GM21381 (cell line): ENCODE measurements around the gene TSPAN11.
"Not testable (repeated sequence)": the region's sequence is repeated elsewhere in the genome, so short reads cannot be mapped to it uniquely, and the experiment has no call there.

ENCODE experiments used
- ATAC-seq: cut with Tn5 transposase; IDR thresholded peaks from one replicate; pipeline ENCODE4 v1.9.1; 2021; ENCODE audit warnings: mild to moderate bottlenecking, moderate library complexity; ENCODE audit not compliant: unreplicated experiment

The TSPAN11 gene, protein sequence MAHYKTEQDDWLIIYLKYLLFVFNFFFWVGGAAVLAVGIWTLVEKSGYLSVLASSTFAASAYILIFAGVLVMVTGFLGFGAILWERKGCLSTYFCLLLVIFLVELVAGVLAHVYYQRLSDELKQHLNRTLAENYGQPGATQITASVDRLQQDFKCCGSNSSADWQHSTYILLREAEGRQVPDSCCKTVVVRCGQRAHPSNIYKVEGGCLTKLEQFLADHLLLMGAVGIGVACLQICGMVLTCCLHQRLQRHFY

DNA sequence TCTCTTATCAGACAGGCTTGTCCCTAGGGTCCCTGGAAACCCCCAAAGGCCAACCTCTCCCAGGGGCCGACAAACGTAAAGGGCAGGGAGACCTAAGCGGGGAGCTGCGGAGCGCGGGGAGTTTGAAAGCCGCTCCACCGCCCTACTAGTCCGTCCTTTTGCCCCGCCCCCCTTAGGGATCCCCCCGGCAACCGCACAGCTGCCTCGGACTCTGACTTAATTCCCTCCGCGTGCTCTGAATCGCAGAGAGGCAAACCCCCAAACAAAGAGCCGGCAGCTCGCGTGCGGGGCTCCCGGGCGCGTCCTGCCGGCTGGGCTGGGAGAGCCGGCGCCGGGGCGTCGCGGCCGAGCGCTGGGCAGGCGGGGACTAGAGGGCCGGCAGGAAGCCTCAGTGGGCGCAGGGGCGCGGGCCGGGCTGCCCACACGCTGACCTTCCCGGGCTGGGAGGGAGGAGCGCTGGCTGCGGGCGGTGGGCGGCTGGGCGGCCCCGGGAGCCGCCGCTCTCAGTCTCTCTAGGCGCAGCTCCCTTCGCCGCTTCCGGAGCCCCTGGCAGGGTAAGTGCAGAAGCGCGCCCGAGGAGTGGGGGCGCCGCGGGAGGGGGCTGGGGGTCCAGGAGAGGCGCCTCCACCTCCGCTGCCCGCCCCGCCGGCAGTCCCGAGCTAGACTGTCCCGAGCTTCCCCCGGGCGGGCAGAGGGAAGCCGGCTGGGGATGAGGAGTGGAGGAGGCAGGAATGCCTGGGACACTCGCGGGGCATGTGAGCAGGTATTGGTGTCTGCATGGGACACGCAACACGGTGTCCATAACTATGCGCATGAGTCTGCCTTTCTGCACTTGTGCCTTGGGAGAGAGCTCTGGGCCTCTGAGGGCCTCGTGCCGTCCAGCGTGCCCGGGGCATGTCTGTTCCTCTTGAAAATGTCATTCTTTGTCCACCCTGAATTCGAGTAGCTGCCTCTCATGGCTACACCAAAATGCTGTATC, at the start of gene TSPAN11:
TSS of gene TSPAN11 (plus strand) at position 506 of the 979 bp plus-strand sequence. CDS start 27,244 bp downstream, outside the sequence.
- ATAC-seq, result no peak

DNA sequence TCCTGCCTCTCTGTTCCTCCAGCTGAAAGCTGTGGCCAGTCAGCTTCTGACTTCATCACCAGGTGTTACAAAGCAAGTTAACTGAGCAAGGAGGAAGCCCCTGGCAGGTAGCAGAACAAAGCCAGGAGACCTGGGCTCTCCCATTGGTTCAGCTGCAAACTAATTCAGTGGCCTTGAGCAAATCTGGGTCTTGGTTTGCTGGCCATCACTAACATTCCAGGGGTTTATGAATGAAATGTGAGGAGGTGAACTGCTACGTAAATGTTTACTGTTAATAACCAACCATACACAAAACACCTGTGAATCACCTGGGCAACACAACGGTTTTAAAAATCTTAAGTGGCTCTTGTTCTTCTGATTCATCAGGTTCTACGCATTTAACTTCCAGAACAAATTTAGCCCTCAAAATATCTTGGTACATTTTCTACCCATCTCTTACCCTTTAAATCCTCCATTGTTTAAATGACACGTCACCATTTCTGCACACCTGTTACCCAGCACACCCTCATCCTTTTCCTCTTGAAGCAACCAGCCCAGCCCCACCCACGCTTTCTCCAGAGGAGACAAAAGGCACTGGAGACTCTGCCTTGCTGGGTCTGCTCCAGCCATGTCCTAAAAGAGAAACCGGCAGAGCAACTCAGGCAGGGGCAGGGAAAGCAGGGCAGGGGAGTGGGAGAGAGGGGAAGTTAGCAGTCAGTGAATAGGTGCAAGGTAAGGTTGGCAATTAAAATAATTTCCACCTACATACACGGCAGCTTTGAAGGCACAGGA, 49.3 kb upstream of the TSPAN11 start:
- ATAC-seq, result no peak

DNA sequence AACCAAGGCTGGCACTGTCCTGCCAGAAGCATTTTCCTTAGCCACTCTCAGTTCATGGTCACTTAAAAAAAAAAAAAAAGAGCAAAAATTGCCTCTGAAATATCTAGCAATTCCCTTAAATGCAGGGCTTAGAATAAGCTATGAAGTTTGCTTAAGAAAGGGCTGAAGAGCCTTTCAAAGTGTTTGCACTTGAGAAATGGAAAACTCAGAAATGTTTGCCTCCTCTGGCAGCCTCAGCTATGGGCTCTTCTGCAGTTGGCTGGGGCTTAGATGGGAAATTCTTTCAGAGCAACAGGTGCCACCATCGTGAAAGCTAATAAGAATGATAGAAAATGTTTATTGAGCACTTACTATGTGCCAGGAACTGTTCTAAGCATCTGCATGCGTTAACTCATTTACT, 48.5 kb upstream of the TSPAN11 start:
- no peak for ATAC-seq

DNA sequence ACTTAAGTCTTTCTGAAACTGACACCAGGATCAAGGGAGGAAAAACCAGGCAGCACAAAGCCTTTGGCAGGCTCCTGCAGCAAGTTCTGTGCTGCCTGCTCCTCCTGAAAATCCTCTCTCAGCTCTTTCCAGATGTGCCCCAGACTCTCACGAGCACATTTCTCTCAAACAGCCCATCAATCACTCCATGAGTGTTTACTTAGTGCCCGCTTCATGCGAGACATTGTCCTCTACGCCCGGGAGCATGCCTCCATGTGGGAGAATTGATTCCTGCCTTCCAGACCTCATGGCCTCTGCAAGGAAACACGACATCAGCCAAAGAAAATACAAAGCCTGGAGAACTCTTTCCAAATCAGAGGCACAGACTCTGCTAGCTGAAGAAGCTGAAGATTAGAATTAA, 46.5 kb upstream of the TSPAN11 start:
- ATAC-seq, result no peak

DNA sequence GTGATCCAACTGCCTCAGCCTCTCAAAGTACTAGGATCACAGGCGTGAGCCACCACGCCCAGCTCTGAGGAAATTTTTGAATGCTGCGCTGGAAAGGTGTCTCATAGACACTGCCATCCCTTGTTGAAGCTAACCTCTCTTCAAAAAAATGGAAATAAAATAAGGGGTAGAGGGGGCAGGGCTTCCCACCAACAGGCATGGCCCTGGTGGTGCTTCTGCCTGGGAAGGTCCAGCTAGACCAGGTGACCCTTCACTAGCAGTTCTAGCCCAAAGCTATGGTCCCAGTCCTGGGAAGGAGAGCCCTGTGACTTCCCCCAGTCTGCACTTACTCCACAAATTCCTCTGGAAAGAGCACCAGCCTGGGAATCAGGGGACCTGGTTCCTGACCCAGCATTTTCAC, 45.7 kb upstream of the TSPAN11 start:
- ATAC-seq, result no peak

DNA sequence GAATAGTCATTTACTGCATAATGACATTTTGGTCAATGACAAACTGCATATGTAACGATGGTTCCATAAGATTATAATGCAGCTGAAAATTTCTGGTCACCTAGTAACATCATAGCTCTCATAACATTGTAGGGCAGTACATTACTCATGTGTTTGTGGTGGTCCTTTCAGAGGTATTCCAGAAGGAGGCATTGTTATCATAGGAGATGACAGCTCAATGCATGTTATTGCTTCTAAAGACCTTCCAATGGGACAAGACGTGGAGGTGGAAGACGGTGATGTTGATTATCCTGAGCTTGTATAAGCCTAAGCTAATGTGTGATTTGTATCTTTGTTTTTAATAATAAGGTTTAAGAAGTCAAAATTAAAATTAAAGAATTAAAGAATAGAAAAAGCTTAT, 43.8 kb upstream of the TSPAN11 start:
- no peak for ATAC-seq

DNA sequence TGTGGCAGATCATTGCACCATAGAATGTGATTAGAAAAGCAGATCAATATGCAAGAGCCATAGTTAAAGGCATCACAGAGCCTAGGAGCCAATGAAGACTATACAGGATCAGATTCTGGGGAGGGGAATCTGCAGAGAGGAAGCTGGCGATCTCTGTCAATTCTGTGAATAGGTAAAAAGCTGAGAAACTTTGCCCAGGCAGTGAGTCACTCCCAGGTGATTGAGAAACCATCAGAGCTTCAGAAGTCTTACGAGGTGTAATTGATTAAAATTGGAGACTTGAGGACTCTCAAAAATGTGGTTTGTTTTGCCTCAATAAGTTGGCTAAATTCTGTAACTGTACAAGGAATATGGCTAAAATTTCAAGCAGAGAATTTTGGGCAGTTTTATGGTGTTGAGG, 41.7 kb upstream of the TSPAN11 start:
- no peak for ATAC-seq

DNA sequence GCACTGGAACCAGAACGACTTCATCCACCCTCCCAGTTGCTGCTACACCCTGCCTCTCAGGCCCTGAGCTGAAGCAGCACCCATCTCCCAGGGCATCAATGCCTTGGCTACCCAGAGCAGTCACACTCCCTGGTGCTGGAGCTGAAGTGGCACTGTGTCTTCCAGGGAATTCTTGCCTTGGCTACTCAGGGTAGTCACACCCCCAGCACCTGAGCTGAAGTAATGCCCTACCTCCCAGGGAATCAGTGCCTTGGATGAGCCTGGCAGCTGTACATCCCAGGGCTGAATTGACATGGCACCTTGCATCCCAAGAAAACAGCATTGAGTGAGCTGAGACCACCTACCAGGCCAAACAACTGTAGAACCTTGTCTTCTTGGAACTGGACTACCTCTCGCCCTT, 41.2 kb upstream of the TSPAN11 start:
- no peak for ATAC-seq

DNA sequence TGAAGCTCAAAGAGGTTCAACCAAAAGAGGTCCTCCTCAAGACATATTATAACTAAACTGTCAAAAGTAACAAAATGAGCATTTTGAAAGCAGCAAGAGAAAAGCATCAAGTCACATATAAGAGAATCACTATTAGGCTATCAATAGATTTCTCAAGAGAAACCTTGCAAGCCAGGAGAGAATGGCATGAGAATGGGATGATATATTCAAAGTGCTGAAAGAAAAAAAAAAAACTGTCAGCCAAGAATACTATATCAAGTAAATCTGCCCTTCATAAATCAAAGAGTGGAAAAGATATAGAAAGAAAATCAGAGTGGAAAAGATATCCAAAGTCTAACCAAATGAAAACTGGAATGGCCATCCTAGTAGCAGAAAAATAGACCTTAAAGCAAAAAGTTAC, 39.3 kb upstream of the TSPAN11 start:
- no peak for ATAC-seq

DNA sequence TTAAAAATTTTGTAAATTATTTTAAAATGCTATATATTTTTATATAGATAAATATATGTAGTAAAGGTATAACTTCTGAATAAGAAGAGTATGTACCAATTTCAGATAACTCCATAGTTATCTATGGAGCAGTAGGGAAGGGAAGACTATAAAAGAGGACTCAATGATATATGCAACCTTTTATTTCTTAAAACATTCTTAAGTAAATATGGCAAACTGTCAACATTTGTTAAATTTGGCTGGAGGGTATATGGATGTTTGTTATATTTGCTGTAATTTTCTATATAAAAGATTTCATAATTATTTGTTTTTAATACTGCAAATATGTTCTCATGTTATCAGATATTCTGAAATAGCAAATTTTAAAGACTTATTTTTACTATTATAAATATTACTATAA, 38.3 kb upstream of the TSPAN11 start:
- no peak for ATAC-seq

DNA sequence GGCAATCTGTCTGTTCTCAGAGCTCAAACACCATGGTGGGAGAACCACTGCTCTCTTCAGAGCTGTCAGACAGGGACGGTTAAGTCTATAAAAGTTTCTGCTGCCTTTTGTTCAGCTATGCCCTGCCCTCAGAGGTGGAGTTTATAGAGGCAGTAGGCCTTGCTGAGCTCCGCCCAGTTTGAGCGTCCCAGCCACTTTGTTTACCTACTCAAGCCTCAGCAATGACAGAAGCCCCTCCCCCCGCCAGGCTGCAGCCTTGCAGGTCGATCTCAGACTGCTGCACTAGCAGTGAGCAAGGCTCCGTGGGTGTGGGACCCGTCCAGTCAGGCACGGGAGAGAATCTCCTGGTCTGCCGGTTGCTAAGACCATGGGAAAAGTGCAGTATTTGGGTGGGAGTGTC, 32.0 kb upstream of the TSPAN11 start:
- ATAC-seq, result not testable (repeated sequence)

DNA sequence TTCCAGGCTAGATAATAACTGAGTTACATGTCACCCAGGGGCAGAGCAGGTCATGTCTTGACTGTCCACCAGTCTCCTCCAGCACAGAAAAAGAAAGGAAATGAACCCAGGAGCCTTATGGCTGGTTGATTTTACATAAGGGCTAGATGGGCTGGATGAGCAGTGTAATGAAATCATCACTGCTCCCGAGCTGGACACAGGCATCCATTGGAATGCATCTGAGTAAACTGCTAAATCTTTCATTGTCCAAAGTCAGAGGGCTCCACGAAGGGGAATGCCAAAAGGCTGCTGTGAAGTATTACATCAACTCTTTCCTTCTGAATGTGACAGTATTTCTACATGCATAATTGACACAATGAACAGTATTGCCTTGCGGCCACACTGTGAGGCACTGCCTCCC, 30.1 kb upstream of the TSPAN11 start:
- no peak for ATAC-seq

DNA sequence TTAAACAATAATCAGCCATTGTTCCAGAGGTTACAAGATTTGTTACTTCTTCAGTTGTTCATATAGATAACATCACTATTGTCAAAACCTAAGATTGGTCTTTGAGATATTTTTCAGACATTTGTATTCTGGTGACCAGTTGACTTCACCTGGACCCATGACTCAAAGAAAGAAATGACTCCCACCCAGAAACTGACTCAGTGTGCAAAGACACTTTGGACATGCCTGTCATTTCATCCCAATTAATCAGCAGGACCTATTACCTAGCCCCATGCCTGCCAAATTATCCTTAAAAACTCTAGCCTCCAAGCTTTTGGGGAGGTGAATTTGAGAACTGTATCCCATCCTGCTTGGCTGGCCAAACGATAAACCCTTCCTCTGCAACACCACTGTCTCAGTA, 27.7 kb upstream of the TSPAN11 start:
- no peak for ATAC-seq

DNA sequence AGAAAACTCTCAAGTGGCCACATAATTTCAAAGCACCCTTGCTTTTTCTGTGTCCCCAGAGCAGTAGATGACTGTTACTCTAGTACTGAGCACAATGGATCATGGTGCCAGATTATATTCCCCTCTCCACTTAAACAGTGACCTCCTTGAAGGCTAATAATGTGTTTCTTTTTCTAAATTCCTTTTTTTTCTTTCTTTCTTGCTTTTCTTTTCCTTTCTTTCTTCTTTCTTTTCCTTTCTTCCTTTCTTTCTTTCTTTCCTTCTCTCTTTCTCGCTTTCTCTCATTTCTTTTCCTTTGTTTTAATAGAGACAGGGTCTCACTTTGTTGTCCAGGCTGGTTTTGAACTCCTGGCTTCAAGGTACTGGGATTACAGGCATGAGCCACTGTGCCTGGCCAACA, 26.2 kb upstream of the TSPAN11 start:
- ATAC-seq, result no peak

DNA sequence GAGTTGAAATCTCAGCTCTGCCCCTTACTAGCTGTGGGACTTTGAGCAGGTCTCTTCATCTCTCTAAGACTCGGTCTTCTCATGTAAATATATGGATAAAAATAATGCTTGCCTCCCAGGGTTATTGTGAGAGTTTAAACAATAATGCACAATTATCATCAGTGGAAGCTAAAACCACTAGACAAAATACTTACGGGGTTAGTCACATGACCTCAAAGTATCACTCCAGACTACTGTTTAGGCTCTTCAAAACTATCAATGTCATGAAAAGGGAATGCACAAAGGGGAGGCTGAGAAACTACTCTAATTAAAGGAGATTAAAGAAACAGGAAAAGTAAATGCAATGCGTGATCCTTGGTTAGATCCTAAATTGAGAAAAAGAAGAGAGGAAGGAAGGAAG, 24.5 kb upstream of the TSPAN11 start:
- no peak for ATAC-seq

DNA sequence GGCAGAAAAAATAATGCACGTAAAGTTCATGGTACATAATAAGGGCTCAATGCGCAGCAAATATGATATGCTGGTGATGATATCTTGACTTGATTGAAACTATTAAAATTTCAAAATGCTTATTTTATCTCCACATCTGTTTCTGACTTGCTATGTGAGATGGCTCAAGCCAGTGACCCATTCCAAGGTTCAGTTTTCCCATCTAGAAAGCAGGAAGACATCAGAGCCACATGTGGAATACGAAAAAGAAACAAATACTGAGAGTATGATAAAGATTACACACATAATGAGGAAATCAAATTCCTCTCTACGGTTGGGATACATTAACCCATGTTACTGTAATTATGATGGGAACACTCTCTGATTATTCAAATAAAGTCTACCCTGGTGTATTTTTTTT, 24.0 kb upstream of the TSPAN11 start:
- ATAC-seq, result no peak

DNA sequence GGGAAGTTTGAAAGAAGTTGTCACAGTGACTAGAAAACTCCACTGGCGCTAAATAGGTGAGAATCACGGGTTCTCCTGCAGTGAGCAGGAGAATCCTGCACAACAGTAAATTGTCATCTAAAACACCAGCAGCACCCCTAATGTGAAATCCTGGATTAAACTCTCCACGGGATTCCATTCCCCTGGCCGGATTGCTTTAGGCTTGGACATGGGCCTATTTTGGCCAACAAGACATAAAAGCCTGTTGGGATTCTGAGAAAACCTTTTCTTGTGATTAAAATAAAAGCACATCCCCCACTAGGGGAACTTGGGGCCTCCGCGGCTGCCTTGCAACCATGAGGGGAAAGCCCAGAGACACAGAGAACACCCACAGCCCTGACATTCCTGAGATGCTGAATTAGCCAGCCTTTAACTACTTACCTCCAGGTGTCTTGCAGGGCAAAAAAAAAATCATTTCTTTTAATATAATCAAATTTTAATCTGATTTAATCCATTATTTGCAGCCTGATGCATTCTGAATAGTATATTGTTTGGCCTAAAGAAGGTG, 21.0 kb upstream of the TSPAN11 start:
- no peak for ATAC-seq

DNA sequence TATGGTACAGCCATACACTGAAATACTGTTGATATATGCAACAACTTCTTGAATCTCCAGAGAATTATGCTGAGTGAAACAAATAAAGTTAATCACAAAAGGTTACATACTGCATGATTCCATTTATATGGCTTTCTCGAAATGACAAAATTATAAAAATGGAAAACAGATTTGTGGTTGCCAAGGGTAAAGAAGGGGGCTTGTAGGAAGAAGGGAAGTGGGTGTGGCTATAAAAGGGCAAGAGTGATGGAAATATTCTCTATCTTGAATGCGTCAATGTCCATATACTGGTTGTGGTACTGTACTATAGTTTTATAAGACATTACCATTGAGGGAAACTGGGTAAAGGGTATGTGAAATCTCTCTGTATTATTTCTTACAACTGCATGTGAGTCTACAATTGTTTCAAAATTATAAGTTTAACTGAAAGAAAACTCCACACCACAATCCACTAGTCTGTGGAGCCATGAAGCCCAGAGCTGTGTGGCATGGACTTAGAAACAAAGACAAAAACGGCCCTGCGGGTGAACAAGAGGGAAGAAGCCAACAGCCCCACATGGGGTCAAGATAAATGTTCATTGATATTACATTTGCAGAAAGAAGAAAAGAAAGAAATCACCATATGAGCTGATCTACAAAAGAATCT, 18.3 kb upstream of the TSPAN11 start:
- no peak for ATAC-seq

DNA sequence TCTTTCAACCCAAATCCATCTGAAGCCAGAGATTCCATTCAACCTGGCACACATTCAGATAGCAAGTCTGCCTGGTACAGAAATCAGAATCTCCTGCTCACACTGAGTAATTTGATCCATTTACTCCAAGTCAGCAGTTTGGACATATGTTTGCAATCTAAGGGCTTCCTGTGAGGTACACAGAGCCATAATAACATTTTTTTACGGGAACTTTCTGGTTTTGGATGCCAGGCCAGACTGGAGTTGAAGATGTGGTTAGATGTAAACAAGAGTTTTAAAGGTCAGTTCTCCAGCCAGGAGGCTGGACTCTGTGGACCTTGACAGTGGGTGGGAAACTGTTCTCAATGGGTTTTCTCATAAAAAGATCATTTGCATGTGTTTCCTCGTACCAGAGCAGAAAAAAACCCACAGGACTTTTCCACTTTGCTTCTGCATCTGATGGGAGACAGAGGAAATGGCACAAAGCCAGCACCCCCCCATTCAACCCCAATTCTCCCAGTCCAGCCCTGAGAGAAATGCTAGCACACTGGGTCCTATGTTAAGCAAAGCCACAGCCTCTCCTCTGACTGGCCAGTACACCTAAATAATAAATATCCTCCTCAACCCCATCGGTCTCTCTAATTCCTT, 17.7 kb upstream of the TSPAN11 start:
- ATAC-seq, result no peak

DNA sequence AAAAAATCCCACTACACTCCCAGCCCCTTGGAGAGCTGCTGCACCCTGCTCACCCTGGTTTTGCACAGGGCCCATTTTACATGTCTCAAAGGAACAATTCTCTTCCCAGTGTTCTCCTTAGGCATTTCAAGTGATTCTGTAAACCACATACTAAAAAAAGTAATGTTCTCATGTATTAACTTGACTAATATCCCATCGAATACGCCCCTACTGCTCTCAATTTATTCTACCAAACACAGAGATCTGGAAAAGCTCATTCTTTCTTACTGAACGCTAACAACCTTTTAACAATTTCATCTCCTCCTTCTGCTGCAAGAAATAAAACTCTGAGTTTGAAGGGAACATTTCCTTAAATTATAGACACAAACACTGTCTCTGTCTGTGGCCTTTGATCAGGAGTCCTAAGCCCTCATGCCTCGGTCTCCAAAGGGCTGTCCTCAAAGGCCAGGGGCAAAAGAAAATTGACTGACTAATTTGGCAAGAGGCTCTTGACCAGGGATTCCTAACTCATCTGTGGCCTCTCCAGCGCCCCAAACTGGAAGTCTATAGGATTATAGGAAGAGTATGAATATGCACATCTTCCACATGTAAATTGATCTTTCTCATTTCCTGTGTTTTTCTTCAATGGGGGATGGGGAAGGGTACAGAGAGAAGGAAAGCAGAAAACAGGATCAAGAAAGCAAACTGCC, 17.1 kb upstream of the TSPAN11 start:
- no peak for ATAC-seq
